ENCODE data around the gene PLET1.

- TF ChIP-seq POLR2A (IDR thresholded peaks at IDR 0.05; ENCODE audit: low read length) (no peak), GATA1 (IDR thresholded peaks at IDR 0.05; ENCODE audit: low read depth, low read length) (no peak)
Observed at GRCh38 chr11:112216561-112217105, 44.0 kb downstream of the PLET1 start.
